Upper lobe of left lung (tissue), 6 donors: ENCODE data around the gene TMEM33. TPM values are rescaled to one million over a fixed set of nuclear protein-coding genes. Genes with fewer than 3 reads are reported as not detected.

Experiments
- ATAC-seq, 2 donors: fragments of 200-7000 bp; cut with Tn5 transposase; one replicate each; pipeline ENCODE4 v1.9.1; 2022; ENCODE audit warnings: mild to moderate bottlenecking in 2 of 2, moderate library complexity in 2 of 2; ENCODE audit not compliant: low FRiP score in 2 of 2
- DNase-seq, 2 donors: peaks; one replicate each; pipeline ENCODE4 v3.0.0-alpha.2; 2019 to 2020
- H3K27ac ChIP-seq, 4 donors: fragments of 200-600 bp; sonication (generic); one replicate each; pipeline ENCODE4 v1.5.1; 2016 to 2019
- H3K27me3 ChIP-seq, 4 donors: fragments of 200-600 bp; sonication (generic); one replicate each; pipeline ENCODE4 v1.5.1; 2017 to 2019
- H3K36me3 ChIP-seq, 4 donors: fragments of 200-600 bp; sonication (generic); one replicate each; pipeline ENCODE4 v1.5.1; 2016 to 2019
- H3K4me1 ChIP-seq, 4 donors: fragments of 200-600 bp; sonication (generic); one replicate each; pipeline ENCODE4 v1.5.1; 2018 to 2019
- H3K4me3 ChIP-seq, 4 donors: fragments of 200-600 bp; sonication (generic); one replicate each; pipeline ENCODE4 v1.5.1; 2017 to 2019; ENCODE audit warnings: mild to moderate bottlenecking in 2 of 4, moderate library complexity in 1 of 4
- H3K9me3 ChIP-seq, 4 donors: fragments of 200-600 bp; sonication (generic); one replicate each; pipeline ENCODE4 v1.5.1; 2018 to 2019
- CTCF ChIP-seq, 6 experiments: fragments of 450-650 bp in 4 of 6; fragments of 200-600 bp in 2 of 6; sonication (generic) in 2 of 6; IDR thresholded peaks; one replicate each; pipeline ENCODE4 v1.5.1; 2016 to 2019; ENCODE audit warnings: antibody characterized with exemption in 6 of 6
- EP300 ChIP-seq, 4 donors: sonication (generic); formaldehyde crosslinking; IDR thresholded peaks; one replicate each; pipeline ENCODE4 v1.5.1; 2017; ENCODE audit warnings: antibody characterized with exemption in 4 of 4, control low read depth in 2 of 4
- POLR2A ChIP-seq, 4 donors: fragments of 450-650 bp; IDR thresholded peaks; one replicate each; pipeline ENCODE4 v1.5.1; 2016 to 2017; ENCODE audit warnings: antibody characterized with exemption in 4 of 4, mild to moderate bottlenecking in 2 of 4
- POLR2AphosphoS5 ChIP-seq, 2 donors: sonication (generic); formaldehyde crosslinking; IDR thresholded peaks; one replicate each; pipeline ENCODE4 v1.5.1; 2017; ENCODE audit warnings: antibody characterized with exemption in 2 of 2
- WGBS, 2 donors: methylation state at CpG; one replicate each; pipeline ENCODE4 v1.1.5; 2017 to 2018; 5-methylcytosine and 5-hydroxymethylcytosine counted together
- total RNA-seq, 6 donors: library from RNA; depleted of rRNA in 4 of 6; stranded (reverse); fragments of >200 nt in 4 of 6; gene quantifications; one replicate each; pipeline versions ENCODE4 v1.1.0 to v1.2.1, GENCODE V29; 2016 to 2021
- donor health status: DM: no; HTN: no; CAD: no; lungs with moderate emphysema.
- donor health status: DM: no; HTN: yes; CAD: no; lungs with severe emphysema.

The TMEM33 gene
- total RNA-seq, 6 donors from 2014 or later = 14.7 to 68.9 (median 46.9) TPM

- no peaks in the 10 kb centered on the region for H3K9me3 ChIP-seq
- H3K36me3 ChIP-seq = peaks cover 0 to 7% (median 2%) of the 10 kb centered on the region in 4 donors
- no peak for TF ChIP-seq CTCF (IDR thresholded peaks at IDR 0.05)
- TF ChIP-seq POLR2AphosphoS5 (IDR thresholded peaks at IDR 0.05) = no peak
- TF ChIP-seq POLR2A (IDR thresholded peaks at IDR 0.05) = no peak
- no peak for TF ChIP-seq EP300 (IDR thresholded peaks at IDR 0.05)
- H3K4me1 ChIP-seq = peaks cover 19 to 36% (median 30%) of the 10 kb centered on the region in 4 donors
- 63 to 67% methylated on average over 9 of the region's 9 CpGs for WGBS, 2 donors
- peak overlapping the region; percentile 88 to 94 (median 89) for H3K27ac ChIP-seq
- ATAC-seq (peak in 1 of 2 donors; percentile 63), DNase-seq (no peak)
- H3K4me3 ChIP-seq = peak overlapping the region in 3 of 4 donors; percentile 71 to 85 (median 81)
- no peaks in the 10 kb centered on the region for H3K27me3 ChIP-seq
Observed at GRCh38 chr4:41934514-41934900, 722 bp upstream of the TMEM33 start.

- H3K4me1 ChIP-seq = peaks cover 19 to 36% (median 31%) of the 10 kb centered on the region in 4 donors
Observed at GRCh38 chr4:41935652-41936021, 408 bp downstream of the TMEM33 start.

GRCh38 chr4:41939016-41939626 lies 3.9 kb downstream of the TMEM33 start:
- Histone ChIP-seq H3K4me1 (peaks cover 19 to 36% (median 31%) of the 10 kb centered on the region in 4 donors), H3K27ac (peak overlapping the region in 1 of 4 donors; percentile 27), H3K9me3 (no peaks in the 10 kb centered on the region), H3K36me3 (peaks cover 0 to 45% (median 10%) of the 10 kb centered on the region in 4 donors), H3K4me3 (no peak overlapping the region), H3K27me3 (no peaks in the 10 kb centered on the region)
- TF ChIP-seq CTCF (IDR thresholded peaks at IDR 0.05) (no peak), POLR2A (IDR thresholded peaks at IDR 0.05) (no peak), POLR2AphosphoS5 (IDR thresholded peaks at IDR 0.05) (no peak), EP300 (IDR thresholded peaks at IDR 0.05) (peak in 1 of 4 donors; percentile 64)
- no peak for ATAC-seq
- WGBS, 2 donors = 55 to 61% methylated on average over 3 of the region's 3 CpGs
- peak in 1 of 2 donors; percentile 30 for DNase-seq

More at GRCh38 chr4:41935652-41936021, 408 bp downstream of the TMEM33 start:
- Histone ChIP-seq H3K9me3 (no peaks in the 10 kb centered on the region), H3K4me3 (peak overlapping the region; percentile 71 to 85 (median 76)), H3K36me3 (peaks cover 0 to 16% (median 8%) of the 10 kb centered on the region in 4 donors), H3K27me3 (no peaks in the 10 kb centered on the region), H3K27ac (peak overlapping the region; percentile 88 to 94 (median 89))
- peak; percentile 21 to 42 for ATAC-seq
- 0 to 2% methylated on average over 12 of the region's 12 CpGs for WGBS, 2 donors
- TF ChIP-seq EP300 (IDR thresholded peaks at IDR 0.05) = no peak
- no peak for TF ChIP-seq POLR2A (IDR thresholded peaks at IDR 0.05)
- no peak for TF ChIP-seq CTCF (IDR thresholded peaks at IDR 0.05)
- no peak for TF ChIP-seq POLR2AphosphoS5 (IDR thresholded peaks at IDR 0.05)
- DNase-seq = no peak

- peaks cover 18 to 29% (median 26%) of the 10 kb centered on the region in 4 donors for H3K4me1 ChIP-seq
- TF ChIP-seq POLR2AphosphoS5 (IDR thresholded peaks at IDR 0.05) (no peak), POLR2A (IDR thresholded peaks at IDR 0.05) (no peak), EP300 (IDR thresholded peaks at IDR 0.05) (no peak), CTCF (IDR thresholded peaks at IDR 0.05) (no peak)
- no peaks in the 10 kb centered on the region for H3K9me3 ChIP-seq
- H3K27me3 ChIP-seq = no peaks in the 10 kb centered on the region
- ATAC-seq = no peak
- DNase-seq = no peak
- H3K4me3 ChIP-seq = no peak overlapping the region
- peaks cover 0 to 60% (median 14%) of the 10 kb centered on the region in 4 donors for H3K36me3 ChIP-seq
- no peak overlapping the region for H3K27ac ChIP-seq
Observed at GRCh38 chr4:41940834-41941233, 5.6 kb downstream of the TMEM33 start.

- Histone ChIP-seq H3K27me3 (no peaks in the 10 kb centered on the region), H3K9me3 (no peaks in the 10 kb centered on the region), H3K27ac (no peak overlapping the region), H3K4me1 (peaks cover under 1 to 10% (median 6%) of the 10 kb centered on the region in 4 donors), H3K36me3 (peaks cover 0 to 75% (median 17%) of the 10 kb centered on the region in 4 donors), H3K4me3 (no peak overlapping the region)
- TF ChIP-seq POLR2AphosphoS5 (IDR thresholded peaks at IDR 0.05) (no peak), POLR2A (IDR thresholded peaks at IDR 0.05) (no peak), CTCF (IDR thresholded peaks at IDR 0.05) (no peak), EP300 (IDR thresholded peaks at IDR 0.05) (no peak)
- ATAC-seq (no peak), DNase-seq (no peak)
- 81 to 94% methylated on average over 2 of the region's 2 CpGs for WGBS, 2 donors
Observed at GRCh38 chr4:41943506-41943905, 8.3 kb downstream of the TMEM33 start.
